IMR-90 (cell line): Measurements from ENCODE around the gene SLC4A9. TPM values are rescaled to one million over a fixed set of nuclear protein-coding genes. Genes with fewer than 3 reads are reported as not detected.

Experiments used
- ATAC-seq: fragments of 200-7000 bp; cut with Tn5 transposase; 2 replicates; pipeline ENCODE4 v1.9.1; 2020; ENCODE audit warnings: low read depth, mild to moderate bottlenecking, moderate library complexity
- BruUV-seq: library from RNA; stranded (reverse); fragments of 400-500 nt; replicated peaks from 2 replicates; lab custom pipeline; 2021; lab: Mats Ljungman, UMichigan
- CTCF ChIA-PET: fragments of 300-600 bp; formaldehyde crosslinking; extraction: SDS; loops from one replicate; lab custom pipeline; 2021; ENCODE audit warnings: antibody characterized with exemption; lab: Yijun Ruan, JAX
- POLR2A ChIA-PET: fragments of 300-600 bp; sonication (Branson Sonifier 250); formaldehyde crosslinking; loops from one replicate; lab custom pipeline; 2022; ENCODE audit warnings: antibody characterized with exemption; ENCODE audit not compliant: unreplicated experiment; lab: Charles Lee
- DNase-seq: peaks from one replicate; pipeline ENCODE4 v3.0.0; 2013
- H2AFZ ChIP-seq: replicated peaks from 2 replicates; pipeline ENCODE3; 2013; ENCODE audit warnings: low read length, mild to moderate bottlenecking; ENCODE audit not compliant: poor library complexity
- H2AK5ac ChIP-seq: 2 replicates; pipeline ENCODE4 v1.6.1; 2013; ENCODE audit warnings: low read depth, low read length, inconsistent platforms
- H2AK9ac ChIP-seq: replicated peaks from 2 replicates; pipeline ENCODE3; 2013; ENCODE audit warnings: mild to moderate bottlenecking, low read depth, low read length, moderate library complexity; ENCODE audit not compliant: poor library complexity
- H2BK120ac ChIP-seq: 2 replicates; pipeline ENCODE4 v1.6.1; 2013; ENCODE audit warnings: low read depth, low read length, inconsistent platforms
- H2BK15ac ChIP-seq: 3 replicates; pipeline ENCODE4 v1.6.1; 2013; ENCODE audit warnings: low read depth, low read length, inconsistent platforms
- H2BK20ac ChIP-seq: 2 replicates; pipeline ENCODE4 v1.6.1; 2013; ENCODE audit warnings: low read depth, mild to moderate bottlenecking, inconsistent platforms, low read length, moderate library complexity
- H2BK5ac ChIP-seq: 2 replicates; pipeline ENCODE4 v1.6.1; 2013; ENCODE audit warnings: mild to moderate bottlenecking, low read depth, low read length, inconsistent platforms; ENCODE audit not compliant: poor library complexity, severe bottlenecking
- H3K14ac ChIP-seq: replicated peaks from 2 replicates; pipeline ENCODE4 v1.6.1; 2013; ENCODE audit warnings: low read depth, low read length, inconsistent platforms
- H3K18ac ChIP-seq: 2 replicates; pipeline ENCODE4 v1.6.1; 2013; ENCODE audit warnings: low read depth, low read length, control low read depth
- H3K23ac ChIP-seq: 2 replicates; pipeline ENCODE4 v1.6.1; 2013; ENCODE audit warnings: low read depth, low read length, inconsistent platforms
- H3K27ac ChIP-seq: 2 replicates; pipeline ENCODE4 v1.5.1; 2013; ENCODE audit warnings: mild to moderate bottlenecking, control low read depth, low read length; ENCODE audit not compliant: insufficient read depth
- H3K27me3 ChIP-seq: 2 replicates; pipeline ENCODE4 v1.6.1; 2013; ENCODE audit warnings: low read length; ENCODE audit not compliant: control insufficient read depth, insufficient read depth
- H3K36me3 ChIP-seq: 2 replicates; pipeline ENCODE4 v1.6.1; 2013; ENCODE audit warnings: low read length, mixed read lengths; ENCODE audit not compliant: control insufficient read depth, insufficient read depth
- H3K4ac ChIP-seq: 2 replicates; pipeline ENCODE4 v1.6.1; 2013; ENCODE audit warnings: low read depth, low read length, inconsistent platforms
- H3K4me1 ChIP-seq: 2 replicates; pipeline ENCODE4 v1.6.1; 2013; ENCODE audit warnings: low read length, mixed read lengths; ENCODE audit not compliant: control insufficient read depth, insufficient read depth
- H3K4me2 ChIP-seq: 2 replicates; pipeline ENCODE4 v1.6.1; 2013; ENCODE audit warnings: low read depth, mild to moderate bottlenecking, control low read depth, low read length, moderate library complexity
- H3K4me3 ChIP-seq: 2 replicates; pipeline ENCODE4 v1.5.1; 2013; ENCODE audit warnings: low read depth, mild to moderate bottlenecking, control low read depth, low read length, moderate library complexity; ENCODE audit not compliant: insufficient read depth
- H3K56ac ChIP-seq: 2 replicates; pipeline ENCODE4 v1.6.1; 2013; ENCODE audit warnings: low read length, inconsistent platforms; ENCODE audit not compliant: insufficient read depth; ENCODE audit errors: extremely low read depth
- H3K79me1 ChIP-seq, 2 experiments: 2 replicates each; pipeline ENCODE4 v1.6.1; 2013; ENCODE audit warnings: low read length in 2 of 2, inconsistent platforms in 1 of 2, low read depth in 1 of 2
- H3K9ac ChIP-seq: 2 replicates; pipeline ENCODE4 v1.6.1; 2013; ENCODE audit warnings: low read depth, low read length, control low read depth
- H3K9me1 ChIP-seq: 2 replicates; pipeline ENCODE4 v1.6.1; 2013; ENCODE audit warnings: low read length, inconsistent platforms; ENCODE audit not compliant: insufficient read depth
- H3K9me3 ChIP-seq: 2 replicates; pipeline ENCODE4 v1.6.1; 2013; ENCODE audit warnings: low read length; ENCODE audit not compliant: control insufficient read depth, insufficient read depth
- H4K20me1 ChIP-seq: 2 replicates; pipeline ENCODE4 v1.6.1; 2013; ENCODE audit warnings: low read length, inconsistent platforms; ENCODE audit not compliant: insufficient read depth
- H4K5ac ChIP-seq: 2 replicates; pipeline ENCODE4 v1.6.1; 2013; ENCODE audit warnings: mild to moderate bottlenecking, low read depth, low read length, control low read depth
- H4K8ac ChIP-seq, 2 experiments: 2 replicates each; pipeline ENCODE4 v1.6.1; 2013; ENCODE audit warnings: low read depth in 2 of 2, low read length in 2 of 2, control low read depth in 1 of 2, inconsistent platforms in 1 of 2
- H4K91ac ChIP-seq: 2 replicates; pipeline ENCODE4 v1.6.1; 2013; ENCODE audit warnings: low read depth, low read length, inconsistent platforms; ENCODE audit not compliant: insufficient read depth
- BHLHE40 ChIP-seq: fragments of 150-350 bp; IDR thresholded peaks from 2 replicates; pipeline ENCODE4 v1.6.1; 2016; ENCODE audit warnings: mild to moderate bottlenecking, low read depth, low read length
- CEBPB ChIP-seq: IDR thresholded peaks from 2 replicates; pipeline ENCODE4 v1.6.1; 2012; ENCODE audit warnings: low read depth, low read length, improper control_type of control experiment
- CHD1 ChIP-seq: IDR thresholded peaks from 2 replicates; pipeline ENCODE4 v1.6.1; 2012; ENCODE audit warnings: low read depth, low read length, improper control_type of control experiment
- FOS ChIP-seq: fragments of 150-350 bp; IDR thresholded peaks from 2 replicates; pipeline ENCODE4 v1.6.1; 2016; ENCODE audit warnings: low read depth, low read length
- MAFK ChIP-seq: IDR thresholded peaks from 2 replicates; pipeline ENCODE4 v1.6.1; 2012; ENCODE audit warnings: low read depth, low read length, improper control_type of control experiment
- MAZ ChIP-seq: IDR thresholded peaks from 2 replicates; pipeline ENCODE4 v1.6.1; 2012; ENCODE audit warnings: low read depth, mild to moderate bottlenecking, low read length, improper control_type of control experiment, moderate library complexity, borderline replicate concordance
- MXI1 ChIP-seq: IDR thresholded peaks from 2 replicates; pipeline ENCODE4 v1.6.1; 2012; ENCODE audit warnings: low read depth, mild to moderate bottlenecking, low read length, moderate library complexity, borderline replicate concordance
- NFE2L2 ChIP-seq: fragments of 150-350 bp; IDR thresholded peaks from 2 replicates; pipeline ENCODE4 v1.6.1; 2016; ENCODE audit warnings: low read depth, mild to moderate bottlenecking, low read length
- POLR2A ChIP-seq: IDR thresholded peaks from 2 replicates; pipeline ENCODE4 v1.6.1; 2012; ENCODE audit warnings: mild to moderate bottlenecking, low read depth, low read length
- RAD21 ChIP-seq: IDR thresholded peaks from 2 replicates; pipeline ENCODE4 v1.6.1; 2012; ENCODE audit warnings: low read length, improper control_type of control experiment
- RCOR1 ChIP-seq: IDR thresholded peaks from 2 replicates; pipeline ENCODE4 v1.6.1; 2012; ENCODE audit warnings: mild to moderate bottlenecking, low read length, improper control_type of control experiment; ENCODE audit not compliant: insufficient replicate concordance
- RFX5 ChIP-seq: IDR thresholded peaks from 2 replicates; pipeline ENCODE4 v1.8.0; 2012; ENCODE audit warnings: low read depth, mild to moderate bottlenecking, low read length, moderate library complexity
- SMC3 ChIP-seq: fragments of 150-350 bp; IDR thresholded peaks from 2 replicates; pipeline ENCODE4 v1.6.1; 2016; ENCODE audit warnings: low read depth, mild to moderate bottlenecking, antibody characterized with exemption, low read length, moderate library complexity
- WGBS, 2 experiments: methylation state at CpG; one replicate each; pipeline versions ENCODE4 v1.1.5 to v1.1.7; 2013; ENCODE audit warnings: missing lambda C conversion rate in 2 of 2; ENCODE audit not compliant: insufficient read length in 1 of 2; ENCODE audit errors: extremely low coverage in 2 of 2; 5-methylcytosine and 5-hydroxymethylcytosine counted together
- dilution Hi-C: fragments of 300-500 bp; cut with HindIII; formaldehyde crosslinking; loops from one replicate; pipeline ENCODE4 v1.14.3; 2018; ENCODE audit warnings: low sequenced_read_pairs; ENCODE audit not compliant: unreplicated experiment
- in situ Hi-C: fragments of 300-500 bp; cut with MboI; formaldehyde crosslinking; loops from 3 replicates; pipeline ENCODE4 v1.14.3; 2019; ENCODE audit warnings: low sequenced_read_pairs, inconsistent platforms, mixed read lengths
- intact Hi-C: fragments of 100-400 bp; cut with micrococcal nuclease; formaldehyde crosslinking; loops from 2 replicates; pipeline ENCODE4 v1.10.0; 2022
- polyA plus RNA-seq, 3 experiments: library from polyadenylated mRNA; depleted of rRNA; stranded (reverse); fragments of >200 nt; gene quantifications; 2 replicates each; pipeline ENCODE4 v1.2.3, GENCODE V29; 2012; ENCODE audit warnings: low replicate concordance in 1 of 3
- total RNA-seq: library from RNA; depleted of rRNA; stranded (reverse); fragments of >200 nt; gene quantifications from 2 replicates; pipeline ENCODE4 v1.2.3, GENCODE V29; 2012
- TF ChIP-seq, protein P1 (sequence below): fragments of 150-350 bp; IDR thresholded peaks from 2 replicates; pipeline ENCODE4 v1.6.1; 2016; ENCODE audit warnings: low read depth, mild to moderate bottlenecking, low read length, moderate library complexity, borderline replicate concordance
- TF ChIP-seq, protein P2 (sequence below): fragments of 150-350 bp; IDR thresholded peaks from 2 replicates; pipeline ENCODE4 v1.6.1; 2017; ENCODE audit warnings: mild to moderate bottlenecking, antibody characterized with exemption, low read length, low read depth

SLC4A9 gene
- total and polyA plus RNA-seq, 2 of the 4 experiments (the other 2 are of a cell fraction) = not detected

DNA sequence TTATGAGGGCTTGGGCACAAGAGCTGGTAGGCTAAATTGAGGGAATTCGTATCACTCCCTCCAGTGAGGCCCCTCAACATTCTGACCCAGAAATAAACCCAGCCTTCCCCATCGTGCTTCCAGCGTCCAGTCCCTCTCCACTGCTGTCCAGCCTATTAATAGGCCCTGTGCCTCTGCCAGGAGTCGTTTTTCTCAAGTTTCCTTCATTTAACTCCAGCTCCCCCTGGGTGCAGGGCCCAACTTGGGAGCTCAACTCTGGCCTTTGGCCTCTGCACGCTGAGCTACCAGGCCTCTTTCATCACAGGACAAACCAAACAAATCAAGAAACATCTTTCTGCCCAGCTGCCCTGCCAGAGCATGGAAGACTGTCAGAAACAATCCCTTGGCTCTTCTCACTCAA, 23.6 kb upstream of the SLC4A9 start:
- Histone ChIP-seq H4K8ac (peak overlapping the region in 1 of 2 experiments; percentile 13; a peak in 1 of 4 replicates), H2BK20ac (no peak overlapping the region), H2AK9ac (peak overlapping the region; percentile 12), H3K79me1 (peaks cover 21 to 44% of the 10 kb centered on the region in 2 experiments), H3K27ac (no peak overlapping the region), H3K56ac (no peak overlapping the region), H3K9me1 (peaks cover 24% of the 10 kb centered on the region), H3K4me1 (peaks cover 6% of the 10 kb centered on the region), H3K4ac (no peak overlapping the region), H2AFZ (no peak overlapping the region), H3K27me3 (no peaks in the 10 kb centered on the region), H2BK120ac (no peak overlapping the region), H3K14ac (no peak overlapping the region), H4K5ac (no peak overlapping the region), H4K91ac (no peak overlapping the region), H4K20me1 (no peaks in the 10 kb centered on the region; the same call in none of the 2 replicates), H3K4me3 (no peak overlapping the region), H2BK5ac (no peak overlapping the region), H3K36me3 (peaks cover 16% of the 10 kb centered on the region), H2AK5ac (no peak overlapping the region; the same call in 1 of the 2 replicates), H3K4me2 (no peak overlapping the region), H3K9me3 (no peaks in the 10 kb centered on the region), H3K9ac (no peak overlapping the region), H2BK15ac (no peak overlapping the region), H3K18ac (no peak overlapping the region), H3K23ac (no peak overlapping the region)
- dilution Hi-C loops = no loop called here
- ChIA-PET CTCF (interaction anchor here (0.6 to 2.8 kb wide), 3 partner anchors 9 to 92 kb away, joined by 4 to 14 read pairs (median 10); partner anchors contain the start of gene HBEGF), POLR2A (interaction anchor here (0.7 to 1.0 kb wide), 2 partner anchors 9 to 33 kb away, joined by 4 to 13 read pairs; partner anchors contain the start of gene PFDN1)
- DNase-seq (no peak), ATAC-seq (0 out of 2 replicates have a peak, but pooled peaks have one; percentile 28)
- BruUV-seq = no TSS peak
- TF ChIP-seq, protein P1, sequence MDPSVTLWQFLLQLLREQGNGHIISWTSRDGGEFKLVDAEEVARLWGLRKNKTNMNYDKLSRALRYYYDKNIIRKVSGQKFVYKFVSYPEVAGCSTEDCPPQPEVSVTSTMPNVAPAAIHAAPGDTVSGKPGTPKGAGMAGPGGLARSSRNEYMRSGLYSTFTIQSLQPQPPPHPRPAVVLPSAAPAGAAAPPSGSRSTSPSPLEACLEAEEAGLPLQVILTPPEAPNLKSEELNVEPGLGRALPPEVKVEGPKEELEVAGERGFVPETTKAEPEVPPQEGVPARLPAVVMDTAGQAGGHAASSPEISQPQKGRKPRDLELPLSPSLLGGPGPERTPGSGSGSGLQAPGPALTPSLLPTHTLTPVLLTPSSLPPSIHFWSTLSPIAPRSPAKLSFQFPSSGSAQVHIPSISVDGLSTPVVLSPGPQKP = no peak
- TF ChIP-seq SMC3 (no peak), CEBPB (no peak), FOS (no peak), NFE2L2 (no peak), RCOR1 (no peak), MAZ (no peak), POLR2A (no peak), MAFK (no peak), RAD21 (no peak), BHLHE40 (no peak), MXI1 (no peak), RFX5 (no peak), CHD1 (no peak)
- TF ChIP-seq, protein P2, sequence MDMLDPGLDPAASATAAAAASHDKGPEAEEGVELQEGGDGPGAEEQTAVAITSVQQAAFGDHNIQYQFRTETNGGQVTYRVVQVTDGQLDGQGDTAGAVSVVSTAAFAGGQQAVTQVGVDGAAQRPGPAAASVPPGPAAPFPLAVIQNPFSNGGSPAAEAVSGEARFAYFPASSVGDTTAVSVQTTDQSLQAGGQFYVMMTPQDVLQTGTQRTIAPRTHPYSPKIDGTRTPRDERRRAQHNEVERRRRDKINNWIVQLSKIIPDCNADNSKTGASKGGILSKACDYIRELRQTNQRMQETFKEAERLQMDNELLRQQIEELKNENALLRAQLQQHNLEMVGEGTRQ = no peak
- WGBS, 2 experiments = 33% methylated on average over 3 of the region's 5 CpGs; no CpG with 5 or more reads in 1 of the 2 experiments
- intact Hi-C loops = no loop called here
- in situ Hi-C loops = no loop called here
